IgD-negative memory B cell (primary cell): ENCODE results near the gene UBL4B. TPM values are rescaled to one million over a fixed set of nuclear protein-coding genes. Genes with fewer than 3 reads are reported as not detected.
A peak's percentile ranks its signal among the peaks of the same experiment; 100 is the strongest.

ENCODE experiments used
- H3K27ac Mint-ChIP-seq, 3 donors: one replicate each; pipeline ENCODE4 v1.8.0; 2020 to 2022; ENCODE audit warnings: mild to moderate bottlenecking in 3 of 3, mixed read lengths in 3 of 3, moderate library complexity in 1 of 3
- H3K27me3 Mint-ChIP-seq: one replicate; pipeline ENCODE4 v1.8.0; 2021; ENCODE audit warnings: mixed read lengths
- H3K36me3 Mint-ChIP-seq: one replicate; pipeline ENCODE4 v1.8.0; 2020; ENCODE audit warnings: mild to moderate bottlenecking, mixed read lengths
- H3K4me1 Mint-ChIP-seq, 3 donors: one replicate each; pipeline ENCODE4 v1.8.0; 2020 to 2022; ENCODE audit warnings: mixed read lengths in 3 of 3, mild to moderate bottlenecking in 1 of 3
- H3K4me3 Mint-ChIP-seq, 4 donors: one replicate each; pipeline ENCODE4 v1.8.0; 2020 to 2022; ENCODE audit warnings: mild to moderate bottlenecking in 4 of 4, mixed read lengths in 4 of 4, moderate library complexity in 3 of 4
- H3K9me3 Mint-ChIP-seq, 3 donors: one replicate each; pipeline ENCODE4 v1.8.0; 2020 to 2021; ENCODE audit warnings: mixed read lengths in 3 of 3, mild to moderate bottlenecking in 1 of 3
- polyA plus RNA-seq: library from polyadenylated mRNA; unstranded; fragments of 300-500 nt; fragmentation: Illumina TruSeq; gene quantifications from one replicate; pipeline ENCODE4 v1.2.3, GENCODE V29; 2021

UBL4B gene, protein sequence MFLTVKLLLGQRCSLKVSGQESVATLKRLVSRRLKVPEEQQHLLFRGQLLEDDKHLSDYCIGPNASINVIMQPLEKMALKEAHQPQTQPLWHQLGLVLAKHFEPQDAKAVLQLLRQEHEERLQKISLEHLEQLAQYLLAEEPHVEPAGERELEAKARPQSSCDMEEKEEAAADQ
- polyA plus RNA-seq, result not detected

- Mint-ChIP-seq H3K4me1 (no peaks in the 10 kb centered on the region), H3K4me3 (no peak within 1 kb of the TSS), H3K36me3 (no peaks in the 10 kb centered on the region), H3K9me3 (no peaks in the 10 kb centered on the region), H3K27me3 (peaks cover 25% of the 10 kb centered on the region), H3K27ac (no peak within 1 kb of the TSS)
Observed at GRCh38 chr1:110112143-110112542, at the start of gene UBL4B. TSS of gene UBL4B (plus strand) at chr1:110112443. CDS start at chr1:110112535, 92 bp downstream.

DNA sequence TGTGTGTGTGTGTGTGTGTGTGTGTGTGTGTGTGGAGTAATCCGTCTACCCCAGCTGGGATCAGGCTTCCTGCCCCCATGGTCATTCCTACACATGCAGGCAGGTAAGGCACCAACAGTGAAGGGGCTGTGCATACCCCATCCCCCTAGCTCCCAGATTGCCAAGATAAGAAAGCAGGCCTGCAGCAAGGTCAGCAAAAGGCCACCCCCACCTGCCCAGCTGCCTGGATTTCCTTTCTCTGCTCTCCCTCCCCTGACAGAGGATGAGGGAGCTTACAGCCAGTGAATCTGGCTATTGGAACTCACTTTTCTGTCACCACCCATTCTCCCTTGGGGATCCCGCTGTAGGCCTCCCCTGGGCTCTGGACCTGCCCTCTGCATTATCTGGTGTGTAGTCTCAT is 49.6 kb upstream of the UBL4B start:
- H3K36me3 Mint-ChIP-seq, result peaks cover 2% of the 10 kb centered on the region
- H3K27ac Mint-ChIP-seq, result no peak overlapping the region
- no peak overlapping the region for H3K4me3 Mint-ChIP-seq
- peaks cover 12% of the 10 kb centered on the region for H3K27me3 Mint-ChIP-seq
- H3K4me1 Mint-ChIP-seq, result peaks cover 0 to 1% (median 0%) of the 10 kb centered on the region in 3 donors
- H3K9me3 Mint-ChIP-seq, result no peaks in the 10 kb centered on the region

DNA sequence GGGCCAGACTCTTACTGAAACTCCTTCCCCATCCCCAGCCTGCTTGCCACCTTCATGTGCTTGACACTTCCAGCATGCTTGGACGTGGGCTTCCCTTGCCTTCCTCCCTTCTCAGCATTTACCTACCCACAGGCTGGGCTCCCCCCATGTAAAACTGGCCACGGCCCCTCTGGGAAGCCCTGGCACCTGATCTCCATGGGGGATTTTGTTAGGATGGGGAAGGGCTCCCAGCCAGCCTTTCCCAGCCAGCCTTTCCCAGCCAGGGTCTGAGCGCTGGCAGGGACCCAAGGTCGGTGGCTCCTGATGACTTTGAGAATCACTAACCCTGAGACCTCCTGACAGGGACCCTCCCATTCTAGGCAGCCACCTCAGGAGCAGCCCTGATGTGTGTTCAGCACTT is 48.5 kb upstream of the UBL4B start:
- H3K9me3 Mint-ChIP-seq, result peaks cover 0 to 3% (median 0%) of the 10 kb centered on the region in 3 donors
- H3K4me3 Mint-ChIP-seq, result no peak overlapping the region
- peaks cover 5 to 7% (median 5%) of the 10 kb centered on the region in 3 donors for H3K4me1 Mint-ChIP-seq
- H3K27ac Mint-ChIP-seq, result no peak overlapping the region
- H3K27me3 Mint-ChIP-seq, result peaks cover 19% of the 10 kb centered on the region
- H3K36me3 Mint-ChIP-seq, result peaks cover 2% of the 10 kb centered on the region

GRCh38 chr1:110064576-110065337 is 47.5 kb upstream of the UBL4B start:
- peaks cover 4 to 7% (median 5%) of the 10 kb centered on the region in 3 donors for H3K4me1 Mint-ChIP-seq
- peaks cover 28% of the 10 kb centered on the region for H3K27me3 Mint-ChIP-seq
- no peak overlapping the region for H3K4me3 Mint-ChIP-seq
- H3K27ac Mint-ChIP-seq, result peak overlapping the region in 1 of 3 donors; percentile 50
- peaks cover 0 to 3% (median 0%) of the 10 kb centered on the region in 3 donors for H3K9me3 Mint-ChIP-seq
- H3K36me3 Mint-ChIP-seq, result peaks cover 2% of the 10 kb centered on the region

DNA sequence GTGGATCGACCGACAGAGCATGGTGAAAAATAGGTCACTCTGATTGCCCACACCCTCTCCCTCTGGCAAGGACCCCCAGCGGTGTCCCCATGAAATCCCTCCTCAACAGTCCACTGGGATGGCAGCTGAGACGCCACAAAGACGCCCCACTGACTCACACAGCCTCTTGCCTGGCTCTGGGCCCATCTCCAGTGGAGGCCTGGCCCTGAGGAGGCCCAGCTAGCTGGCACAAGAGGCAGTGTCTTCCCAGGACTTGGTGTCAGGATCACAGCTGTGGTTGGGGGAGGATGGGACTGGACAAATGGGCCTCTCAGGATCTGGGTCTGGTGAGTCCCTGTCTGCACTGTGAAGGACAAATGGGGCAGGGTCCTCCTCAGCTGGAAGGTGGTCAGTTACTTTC is 46.4 kb upstream of the UBL4B start:
- peaks cover 0 to 3% (median 0%) of the 10 kb centered on the region in 3 donors for H3K9me3 Mint-ChIP-seq
- H3K27ac Mint-ChIP-seq, result no peak overlapping the region
- H3K36me3 Mint-ChIP-seq, result no peaks in the 10 kb centered on the region
- H3K27me3 Mint-ChIP-seq, result peaks cover 32% of the 10 kb centered on the region
- H3K4me3 Mint-ChIP-seq, result no peak overlapping the region
- peaks cover 4 to 9% (median 5%) of the 10 kb centered on the region in 3 donors for H3K4me1 Mint-ChIP-seq

DNA sequence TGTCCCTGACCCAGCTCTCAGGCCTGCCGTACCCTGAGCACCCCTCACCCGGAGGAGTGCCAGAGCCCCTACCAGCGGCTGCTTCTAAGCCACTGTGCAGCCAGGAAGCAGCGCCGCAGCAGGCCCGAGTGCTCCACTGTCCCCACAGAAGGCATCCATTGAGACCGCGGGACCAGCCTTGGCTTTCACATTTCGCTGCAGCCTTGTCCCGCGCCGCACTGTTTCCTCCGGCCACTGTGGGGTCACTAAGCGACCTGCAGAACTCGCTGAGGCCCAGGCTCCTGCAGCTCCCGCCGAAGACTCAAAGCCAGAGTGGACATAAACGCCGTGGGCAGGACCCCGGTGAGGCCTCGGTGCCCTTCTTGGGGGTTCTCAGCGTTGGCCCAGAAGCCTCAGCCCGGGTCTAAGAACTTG is 44.8 kb upstream of the UBL4B start:
- Mint-ChIP-seq H3K4me1 (peaks cover 4 to 11% (median 9%) of the 10 kb centered on the region in 3 donors), H3K27me3 (peaks cover 48% of the 10 kb centered on the region), H3K27ac (peak overlapping the region; percentile 36 to 73 (median 39)), H3K4me3 (peak overlapping the region; percentile 34 to 95 (median 64)), H3K9me3 (peaks cover 0 to 5% (median 0%) of the 10 kb centered on the region in 3 donors), H3K36me3 (no peaks in the 10 kb centered on the region)

GRCh38 chr1:110067893-110068645 is 44.2 kb upstream of the UBL4B start:
- Mint-ChIP-seq H3K36me3 (no peaks in the 10 kb centered on the region), H3K27ac (peak overlapping the region; percentile 36 to 93 (median 91)), H3K4me1 (peaks cover 4 to 11% (median 9%) of the 10 kb centered on the region in 3 donors), H3K27me3 (peaks cover 51% of the 10 kb centered on the region), H3K9me3 (peaks cover 0 to 5% (median 0%) of the 10 kb centered on the region in 3 donors), H3K4me3 (peak overlapping the region; percentile 53 to 95 (median 82))

DNA sequence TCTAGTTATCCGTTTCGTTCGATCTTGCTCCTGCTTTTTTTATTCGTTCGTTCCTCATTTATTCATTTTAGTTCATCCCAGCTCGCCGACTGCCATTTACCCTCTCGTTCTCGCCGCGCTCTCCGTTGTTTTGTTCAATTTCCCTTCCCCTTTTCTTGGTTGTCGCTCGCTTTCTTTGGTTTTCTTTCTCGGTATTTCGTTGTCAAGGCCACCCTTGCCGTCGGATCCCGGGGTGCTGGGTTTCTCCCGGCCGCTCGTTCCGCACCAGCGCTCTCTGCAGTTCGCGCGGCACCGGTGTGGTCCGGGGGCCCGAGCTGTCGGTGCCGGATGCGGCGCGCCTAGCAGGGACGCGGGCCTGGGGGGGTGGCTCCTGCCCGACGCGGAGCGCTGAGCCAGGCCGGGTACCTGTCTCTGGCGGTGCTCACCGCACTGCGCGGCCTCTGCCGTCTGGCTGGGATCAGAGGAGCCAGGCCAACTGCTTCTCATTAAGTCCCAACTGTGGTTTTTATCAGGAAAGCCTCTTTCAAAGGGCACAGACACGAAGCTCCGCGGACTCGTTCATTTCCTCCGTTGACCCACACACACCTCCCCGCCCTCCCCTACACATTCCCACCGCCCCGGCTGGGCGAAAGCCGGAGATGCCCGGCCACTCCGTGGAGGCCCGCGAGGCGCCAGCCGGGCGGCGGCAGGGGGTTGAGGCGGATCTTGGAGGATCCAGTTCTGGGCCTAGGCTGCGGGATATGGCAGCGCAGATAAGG is 43.4 kb upstream of the UBL4B start:
- peak overlapping the region in 2 of 3 donors; percentile 91 to 93 for H3K27ac Mint-ChIP-seq
- H3K4me3 Mint-ChIP-seq, result peak overlapping the region; percentile 5 to 95 (median 82)
- H3K27me3 Mint-ChIP-seq, result peaks cover 50% of the 10 kb centered on the region
- peaks cover 4 to 11% (median 9%) of the 10 kb centered on the region in 3 donors for H3K4me1 Mint-ChIP-seq
- peaks cover 0 to 5% (median 0%) of the 10 kb centered on the region in 3 donors for H3K9me3 Mint-ChIP-seq
- no peaks in the 10 kb centered on the region for H3K36me3 Mint-ChIP-seq

DNA sequence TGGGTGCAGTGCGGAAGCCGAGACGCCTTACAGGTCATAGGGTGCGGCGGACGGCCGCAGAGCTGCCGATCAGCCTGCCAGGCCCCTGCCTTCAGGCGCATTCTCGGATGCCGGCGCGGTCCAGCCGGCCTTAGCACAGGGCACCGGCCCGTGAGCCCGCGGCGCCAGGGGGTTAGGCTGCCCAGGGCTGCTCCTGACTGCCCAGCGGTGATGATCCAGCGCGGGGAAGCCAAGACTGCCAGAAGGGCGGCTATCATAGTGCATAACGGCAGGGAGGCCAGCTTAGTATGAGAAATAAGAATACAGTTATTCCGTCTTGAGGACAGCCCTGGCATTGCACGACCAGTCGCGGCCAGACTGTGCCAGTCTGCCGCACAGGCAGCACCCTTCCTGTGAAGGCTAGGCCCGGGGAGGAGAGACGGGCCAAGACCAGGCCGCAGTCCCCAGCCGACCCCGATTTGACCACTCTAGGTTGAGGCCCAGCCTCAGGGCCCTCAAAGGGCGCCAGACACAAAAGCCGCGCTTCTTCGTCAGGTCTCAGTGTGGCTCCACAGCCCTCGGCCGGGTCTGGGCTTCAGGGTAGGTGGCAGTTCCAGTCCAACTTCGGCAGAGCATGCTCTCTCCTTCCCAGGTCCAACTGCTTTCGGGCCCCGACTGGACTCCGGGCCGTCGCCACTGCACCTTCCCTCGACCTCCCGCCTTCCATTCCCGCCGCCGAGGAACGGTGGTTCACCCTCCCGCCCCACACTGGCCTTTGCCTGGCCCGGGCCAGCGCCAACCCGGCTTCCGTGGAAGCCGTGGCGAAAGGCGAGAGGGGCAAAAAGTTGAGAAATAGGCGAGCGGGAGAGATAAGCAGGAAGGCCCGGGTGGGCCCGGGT is 42.6 kb upstream of the UBL4B start:
- peaks cover 0 to 5% (median 0%) of the 10 kb centered on the region in 3 donors for H3K9me3 Mint-ChIP-seq
- H3K4me1 Mint-ChIP-seq, result peaks cover 4 to 11% (median 9%) of the 10 kb centered on the region in 3 donors
- no peak overlapping the region for H3K27ac Mint-ChIP-seq
- peak overlapping the region in 2 of 4 donors; percentile 42 to 63 for H3K4me3 Mint-ChIP-seq
- peaks cover 50% of the 10 kb centered on the region for H3K27me3 Mint-ChIP-seq
- H3K36me3 Mint-ChIP-seq, result no peaks in the 10 kb centered on the region

DNA sequence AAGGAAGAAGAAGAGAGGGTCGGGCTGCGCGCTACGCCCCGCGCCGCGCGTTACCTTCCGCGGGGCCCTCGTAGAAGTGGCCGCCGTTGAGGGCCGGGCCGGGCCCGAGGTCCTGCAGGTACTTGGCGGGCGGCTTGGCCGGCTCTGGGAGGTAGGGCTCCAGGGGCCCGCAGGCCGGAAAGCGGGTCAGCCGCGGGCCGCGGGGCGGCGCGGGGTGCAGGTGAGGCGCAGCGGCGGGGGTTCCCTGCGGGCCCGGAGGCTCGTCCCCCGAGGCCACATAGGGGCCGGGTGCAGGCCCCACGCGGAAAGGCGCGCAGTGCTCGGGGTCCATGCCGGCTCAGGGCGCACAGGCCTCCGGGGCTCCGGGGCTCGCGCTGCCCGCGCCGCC is 42.0 kb upstream of the UBL4B start:
- peaks cover 50% of the 10 kb centered on the region for H3K27me3 Mint-ChIP-seq
- peaks cover 0 to 5% (median 0%) of the 10 kb centered on the region in 3 donors for H3K9me3 Mint-ChIP-seq
- H3K4me1 Mint-ChIP-seq, result peaks cover 4 to 11% (median 9%) of the 10 kb centered on the region in 3 donors
- H3K27ac Mint-ChIP-seq, result no peak overlapping the region
- no peaks in the 10 kb centered on the region for H3K36me3 Mint-ChIP-seq
- peak overlapping the region in 1 of 4 donors; percentile 42 for H3K4me3 Mint-ChIP-seq

DNA sequence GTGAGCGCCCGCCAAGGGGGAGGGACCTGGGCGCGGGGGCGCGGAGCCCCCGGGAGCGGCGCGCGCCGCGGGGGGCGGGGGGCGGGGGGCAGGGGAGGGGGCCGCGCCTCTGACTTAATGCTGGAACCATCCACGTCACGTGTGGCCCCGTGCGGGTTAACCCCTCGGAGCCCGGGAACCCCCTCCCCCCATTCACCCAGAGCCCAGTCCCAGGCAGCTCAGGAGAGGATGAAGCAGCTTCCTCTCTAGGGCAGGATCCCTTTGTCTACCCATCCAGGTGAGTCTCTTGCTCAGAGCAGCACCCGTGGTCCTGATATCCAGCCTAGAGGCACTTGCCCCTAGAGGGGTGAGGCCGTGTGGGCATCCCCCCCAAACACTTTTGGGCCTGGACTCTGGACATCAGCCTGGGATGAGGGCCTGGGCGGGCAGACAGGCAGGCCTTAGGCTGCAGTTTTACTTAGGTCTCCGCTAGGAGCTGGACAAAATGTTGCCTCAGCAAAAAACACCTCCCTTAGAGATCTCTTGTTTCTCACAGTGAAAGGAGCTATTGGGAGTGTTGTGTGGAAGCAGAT is 41.5 kb upstream of the UBL4B start, which contains the start of gene ALX3:
Gene ALX3, minus strand, starts transcription at position 2 of the 572 bp plus-strand sequence. CDS start 60 bp downstream, outside the sequence.
- peaks cover 0 to 5% (median 0%) of the 10 kb centered on the region in 3 donors for H3K9me3 Mint-ChIP-seq
- peaks cover 3% of the 10 kb centered on the region for H3K36me3 Mint-ChIP-seq
- peak within 1 kb of the TSS in 2 of 3 donors; percentile 23 to 32 for H3K27ac Mint-ChIP-seq
- H3K4me1 Mint-ChIP-seq, result peaks cover 4 to 11% (median 9%) of the 10 kb centered on the region in 3 donors
- H3K27me3 Mint-ChIP-seq, result peaks cover 50% of the 10 kb centered on the region
- peak within 1 kb of the TSS in 3 of 4 donors; percentile 39 to 53 (median 42) for H3K4me3 Mint-ChIP-seq

DNA sequence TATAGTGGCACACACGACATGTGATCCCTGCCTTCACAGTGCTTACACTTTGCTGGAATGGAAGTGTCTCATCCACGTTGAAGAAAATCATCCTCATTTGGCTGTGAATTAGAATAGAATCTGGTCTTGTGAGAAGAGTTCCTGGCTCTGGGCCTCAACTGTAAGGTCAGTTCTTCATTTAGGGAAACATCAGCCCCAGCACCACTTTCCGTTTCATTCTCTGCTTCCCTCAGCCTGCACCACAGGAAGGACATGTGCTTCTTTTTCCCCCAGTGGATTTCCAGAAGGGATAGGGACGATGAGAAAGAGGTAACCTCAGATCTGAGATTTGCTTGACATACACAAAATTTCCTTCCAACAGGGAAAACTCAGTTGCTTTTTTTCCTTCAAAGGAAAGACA is 38.1 kb upstream of the UBL4B start:
- Mint-ChIP-seq H3K4me3 (no peak overlapping the region), H3K9me3 (peaks cover 0 to 3% (median 0%) of the 10 kb centered on the region in 3 donors), H3K27ac (no peak overlapping the region), H3K27me3 (peaks cover 31% of the 10 kb centered on the region), H3K36me3 (peaks cover 3% of the 10 kb centered on the region), H3K4me1 (peaks cover 0 to 5% (median 1%) of the 10 kb centered on the region in 3 donors)
